ENCODE data around the gene PCNX1. TPM values are rescaled to one million over a fixed set of nuclear protein-coding genes. Genes with fewer than 3 reads are reported as not detected.

The PCNX1 gene
- total RNA-seq, 1 donor from 2014 or later = 68.8 TPM

DNA sequence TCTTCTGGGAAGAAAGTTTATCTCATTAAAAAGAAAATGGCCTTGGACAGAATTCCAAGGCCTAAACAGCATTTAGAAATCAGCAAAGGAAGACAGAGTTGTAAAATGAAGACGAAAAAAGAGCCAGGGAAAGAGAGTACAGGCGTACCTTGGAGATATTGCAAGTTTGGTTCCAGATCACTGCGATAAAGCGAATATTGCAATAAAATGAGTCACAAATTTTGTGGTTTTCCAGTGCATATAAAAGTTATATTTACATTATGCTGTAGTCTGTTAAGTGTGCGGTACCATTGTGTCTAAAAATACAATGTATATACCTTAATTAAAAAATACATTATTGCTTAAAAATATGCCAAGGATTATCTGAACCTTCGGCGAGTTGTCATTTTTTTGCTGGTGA is 9.0 kb downstream of the PCNX1 start:
- peaks cover 23% of the 10 kb centered on the region for H3K4me1 Mint-ChIP-seq (ENCODE audit: unreplicated experiment)
- H3K27ac Mint-ChIP-seq (ENCODE audit: unreplicated experiment) = no peak overlapping the region
- no peaks in the 10 kb centered on the region for H3K9me3 Mint-ChIP-seq (ENCODE audit: unreplicated experiment)

DNA sequence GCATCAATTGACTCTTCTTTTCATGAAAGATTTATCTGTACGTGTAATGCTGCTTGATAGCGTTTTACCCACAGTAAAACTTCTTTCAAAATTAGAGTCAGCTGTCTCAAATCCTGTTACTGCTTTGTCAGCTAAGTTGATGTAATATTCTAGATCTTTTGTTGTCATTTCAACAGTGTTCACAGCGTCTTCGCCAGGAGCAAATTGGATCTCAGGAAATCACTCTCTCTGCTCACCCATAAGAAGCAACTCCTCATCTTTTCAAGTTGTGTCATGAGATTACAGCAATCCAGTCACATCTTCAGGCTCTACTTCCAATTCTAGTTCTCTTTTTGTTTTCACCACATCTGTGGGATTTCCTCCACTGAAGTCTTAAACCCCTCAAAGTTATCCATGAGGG is 9.5 kb downstream of the PCNX1 start:
- TF ChIP-seq, protein P1, sequence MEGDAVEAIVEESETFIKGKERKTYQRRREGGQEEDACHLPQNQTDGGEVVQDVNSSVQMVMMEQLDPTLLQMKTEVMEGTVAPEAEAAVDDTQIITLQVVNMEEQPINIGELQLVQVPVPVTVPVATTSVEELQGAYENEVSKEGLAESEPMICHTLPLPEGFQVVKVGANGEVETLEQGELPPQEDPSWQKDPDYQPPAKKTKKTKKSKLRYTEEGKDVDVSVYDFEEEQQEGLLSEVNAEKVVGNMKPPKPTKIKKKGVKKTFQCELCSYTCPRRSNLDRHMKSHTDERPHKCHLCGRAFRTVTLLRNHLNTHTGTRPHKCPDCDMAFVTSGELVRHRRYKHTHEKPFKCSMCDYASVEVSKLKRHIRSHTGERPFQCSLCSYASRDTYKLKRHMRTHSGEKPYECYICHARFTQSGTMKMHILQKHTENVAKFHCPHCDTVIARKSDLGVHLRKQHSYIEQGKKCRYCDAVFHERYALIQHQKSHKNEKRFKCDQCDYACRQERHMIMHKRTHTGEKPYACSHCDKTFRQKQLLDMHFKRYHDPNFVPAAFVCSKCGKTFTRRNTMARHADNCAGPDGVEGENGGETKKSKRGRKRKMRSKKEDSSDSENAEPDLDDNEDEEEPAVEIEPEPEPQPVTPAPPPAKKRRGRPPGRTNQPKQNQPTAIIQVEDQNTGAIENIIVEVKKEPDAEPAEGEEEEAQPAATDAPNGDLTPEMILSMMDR (IDR thresholded peaks at IDR 0.05; ENCODE audit: unreplicated experiment) = no peak
- no peak overlapping the region for H3K4me3 Mint-ChIP-seq (ENCODE audit: unreplicated experiment)
- H3K27me3 Mint-ChIP-seq (ENCODE audit: unreplicated experiment) = peaks cover under 1% of the 10 kb centered on the region
- no peak for DNase-seq (ENCODE audit: low spot score)
- H3K36me3 Mint-ChIP-seq (ENCODE audit: low read depth, unreplicated experiment) = peaks cover 7% of the 10 kb centered on the region
- no peaks in the 10 kb centered on the region for H3K9me3 Mint-ChIP-seq (ENCODE audit: unreplicated experiment)
- H3K4me1 Mint-ChIP-seq (ENCODE audit: unreplicated experiment) = peaks cover 21% of the 10 kb centered on the region
- H3K27ac Mint-ChIP-seq (ENCODE audit: unreplicated experiment) = no peak overlapping the region

More for the DNA sequence above, 9.0 kb downstream of the PCNX1 start:
- TF ChIP-seq, protein P1 (IDR thresholded peaks at IDR 0.05; ENCODE audit: unreplicated experiment) = no peak
- Mint-ChIP-seq H3K27me3 (ENCODE audit: unreplicated experiment) (peaks cover 2% of the 10 kb centered on the region), H3K4me3 (ENCODE audit: unreplicated experiment) (no peak overlapping the region), H3K36me3 (ENCODE audit: low read depth, unreplicated experiment) (peaks cover 7% of the 10 kb centered on the region)
- DNase-seq (ENCODE audit: low spot score) = no peak

DNA sequence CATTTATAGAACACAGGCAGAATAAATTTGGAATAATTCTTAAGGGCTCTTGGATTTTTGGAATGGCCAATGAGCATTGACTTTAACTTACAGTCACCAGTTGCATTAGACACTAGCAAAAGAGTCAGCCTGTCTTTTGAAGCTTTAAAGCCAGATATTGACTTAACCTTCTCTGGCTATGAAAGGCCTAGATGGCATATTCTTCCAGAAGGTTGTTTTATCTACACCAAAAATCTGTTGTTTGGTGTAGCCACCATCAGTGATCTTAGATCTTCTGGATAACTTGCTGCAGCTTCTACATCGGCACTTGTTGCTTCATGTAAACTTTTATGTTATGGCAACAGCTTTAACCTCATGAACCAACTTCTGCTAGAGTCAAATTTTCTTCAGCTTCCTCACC is 10.4 kb downstream of the PCNX1 start:
- Mint-ChIP-seq H3K27ac (ENCODE audit: unreplicated experiment) (no peak overlapping the region), H3K4me1 (ENCODE audit: unreplicated experiment) (peaks cover 19% of the 10 kb centered on the region), H3K9me3 (ENCODE audit: unreplicated experiment) (no peaks in the 10 kb centered on the region), H3K27me3 (ENCODE audit: unreplicated experiment) (no peaks in the 10 kb centered on the region), H3K4me3 (ENCODE audit: unreplicated experiment) (no peak overlapping the region), H3K36me3 (ENCODE audit: low read depth, unreplicated experiment) (peaks cover 7% of the 10 kb centered on the region)
- no peak for DNase-seq (ENCODE audit: low spot score)
- TF ChIP-seq, protein P1 (IDR thresholded peaks at IDR 0.05; ENCODE audit: unreplicated experiment) = no peak

DNA sequence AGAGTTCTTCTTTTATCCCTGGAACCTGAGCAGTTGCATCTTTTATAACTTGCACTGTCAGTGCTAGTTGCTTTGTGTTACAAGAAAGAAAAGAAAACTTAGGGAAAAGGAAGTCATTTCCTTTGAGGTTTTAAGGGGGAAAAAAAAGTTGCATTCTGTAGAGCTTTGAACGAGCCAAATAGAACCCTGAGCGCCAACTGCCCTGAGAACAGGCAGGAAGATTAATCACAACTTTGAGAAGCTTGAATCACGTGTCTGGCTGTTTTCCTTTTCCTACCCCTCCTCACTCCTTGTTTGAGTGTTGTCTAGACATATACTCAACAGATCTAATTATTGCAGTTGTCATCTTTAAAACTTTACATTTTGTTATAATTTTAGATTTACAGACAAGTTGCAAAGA is 12.5 kb downstream of the PCNX1 start:
- no peak overlapping the region for H3K4me3 Mint-ChIP-seq (ENCODE audit: unreplicated experiment)
- DNase-seq (ENCODE audit: low spot score) = no peak

DNA sequence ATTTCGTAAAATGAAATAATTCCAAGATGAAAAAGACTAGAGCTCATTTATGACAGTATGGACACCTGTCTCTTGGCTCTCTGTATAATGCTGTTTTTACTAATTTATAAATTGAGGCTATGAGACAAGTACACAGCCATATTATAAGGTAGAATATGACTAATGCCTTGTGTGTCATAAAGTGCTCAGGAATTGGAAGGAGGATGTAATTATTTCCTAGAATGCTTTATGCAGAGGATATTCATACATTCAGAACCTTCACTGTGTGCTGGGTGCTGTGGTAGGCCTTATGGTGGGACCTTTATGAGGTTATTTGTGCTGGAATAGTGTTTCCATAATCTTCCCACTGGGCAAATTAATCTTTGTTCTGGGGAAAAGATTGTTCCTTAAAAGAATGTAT is 13.3 kb downstream of the PCNX1 start:
- DNase-seq (ENCODE audit: low spot score) = no peak
- H3K4me1 Mint-ChIP-seq (ENCODE audit: unreplicated experiment) = peaks cover 18% of the 10 kb centered on the region
- H3K4me3 Mint-ChIP-seq (ENCODE audit: unreplicated experiment) = no peak overlapping the region
- H3K9me3 Mint-ChIP-seq (ENCODE audit: unreplicated experiment) = no peaks in the 10 kb centered on the region
- no peaks in the 10 kb centered on the region for H3K27me3 Mint-ChIP-seq (ENCODE audit: unreplicated experiment)
- H3K36me3 Mint-ChIP-seq (ENCODE audit: low read depth, unreplicated experiment) = peaks cover 7% of the 10 kb centered on the region
- TF ChIP-seq, protein P1 (IDR thresholded peaks at IDR 0.05; ENCODE audit: unreplicated experiment) = no peak
- no peak overlapping the region for H3K27ac Mint-ChIP-seq (ENCODE audit: unreplicated experiment)

More for the DNA sequence above, 12.5 kb downstream of the PCNX1 start:
- H3K9me3 Mint-ChIP-seq (ENCODE audit: unreplicated experiment) = no peaks in the 10 kb centered on the region
- H3K4me1 Mint-ChIP-seq (ENCODE audit: unreplicated experiment) = peaks cover 18% of the 10 kb centered on the region
- H3K27me3 Mint-ChIP-seq (ENCODE audit: unreplicated experiment) = no peaks in the 10 kb centered on the region
- H3K36me3 Mint-ChIP-seq (ENCODE audit: low read depth, unreplicated experiment) = peaks cover 7% of the 10 kb centered on the region
- peak overlapping the region; percentile 76 for H3K27ac Mint-ChIP-seq (ENCODE audit: unreplicated experiment)
- TF ChIP-seq, protein P1 (IDR thresholded peaks at IDR 0.05; ENCODE audit: unreplicated experiment) = no peak
